GM21528 (cell line): Measurements from ENCODE around the gene SURF2.
A peak's percentile ranks its signal among the peaks of the same experiment; 100 is the strongest.

Source experiments
- ATAC-seq: cut with Tn5 transposase; IDR thresholded peaks from one replicate; pipeline ENCODE4 v1.9.1; 2021; ENCODE audit warnings: mild to moderate bottlenecking, moderate library complexity; ENCODE audit not compliant: unreplicated experiment, low FRiP score

SURF2 gene

DNA sequence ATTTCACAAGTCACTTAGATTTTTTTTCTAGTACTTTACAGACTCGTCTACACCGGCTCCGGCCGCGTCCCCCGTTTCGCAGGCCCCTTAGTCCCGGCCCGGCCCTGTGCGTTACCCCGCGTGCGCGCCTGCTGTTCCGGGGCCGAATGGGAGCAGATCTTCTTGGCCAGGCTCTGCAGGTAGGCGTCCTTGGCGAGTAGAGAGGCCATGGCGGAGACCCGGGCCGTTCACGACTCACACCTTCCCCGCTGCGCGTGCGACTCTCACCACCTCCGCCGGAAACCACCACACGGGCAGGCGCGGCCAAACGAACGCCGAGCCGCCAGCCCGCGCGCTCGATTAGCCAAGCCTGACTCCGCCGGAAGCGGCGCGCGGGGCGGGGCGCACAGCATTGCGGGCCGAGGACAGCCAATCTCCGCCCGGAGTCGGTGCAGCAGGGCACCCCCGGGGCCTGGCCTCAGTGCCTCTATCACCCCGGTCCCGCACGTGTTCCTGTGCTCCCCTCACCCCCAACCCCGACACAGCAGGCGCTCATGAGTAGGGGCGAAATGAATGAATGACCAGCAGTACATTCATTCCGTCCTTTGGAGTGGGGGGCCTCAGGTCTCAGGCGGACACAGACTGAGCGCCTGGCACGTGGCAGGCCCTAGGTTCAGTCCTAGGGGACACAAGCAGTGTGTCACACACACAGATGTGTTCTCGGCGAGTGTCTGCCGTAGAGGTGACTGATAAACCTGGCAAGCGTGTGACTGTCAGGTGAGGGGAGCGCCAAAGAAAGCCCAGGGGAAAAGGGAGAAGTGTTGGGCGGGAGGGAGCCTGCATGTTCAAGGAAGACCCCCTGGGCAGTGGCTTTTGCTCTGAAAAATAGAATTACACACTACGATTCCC, 20.2 kb upstream of the SURF2 start, which contains the start of gene SURF6:
SURF6 (minus strand) TSS at position 265 of the 888 bp plus-strand sequence; CDS start at position 209, 56 bp downstream.
- peak; percentile 75 for ATAC-seq

DNA sequence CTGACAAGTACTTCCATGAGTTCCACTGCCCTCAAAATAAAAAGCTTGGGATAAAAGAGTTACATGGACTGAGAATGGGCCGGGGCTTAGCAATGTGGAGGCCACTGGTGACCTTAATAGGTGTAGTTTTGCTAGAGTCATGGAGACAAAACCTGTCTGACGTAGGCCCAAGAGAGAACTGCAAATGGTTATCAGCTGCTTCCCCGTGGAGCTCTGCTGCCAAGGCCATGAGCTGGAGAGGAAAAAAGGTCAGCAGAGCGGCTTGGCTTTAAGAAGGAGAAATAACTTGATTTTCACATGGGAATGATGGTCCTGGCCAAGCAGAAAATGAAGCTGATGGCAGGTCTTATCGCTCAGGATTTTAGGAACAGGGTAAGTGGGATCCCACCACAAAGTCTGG, 16.7 kb upstream of the SURF2 start:
- ATAC-seq, result no peak

- no peak for ATAC-seq
These were observed 16.1 kb upstream of the SURF2 start for GRCh38 chr9:133340256-133340655.

DNA sequence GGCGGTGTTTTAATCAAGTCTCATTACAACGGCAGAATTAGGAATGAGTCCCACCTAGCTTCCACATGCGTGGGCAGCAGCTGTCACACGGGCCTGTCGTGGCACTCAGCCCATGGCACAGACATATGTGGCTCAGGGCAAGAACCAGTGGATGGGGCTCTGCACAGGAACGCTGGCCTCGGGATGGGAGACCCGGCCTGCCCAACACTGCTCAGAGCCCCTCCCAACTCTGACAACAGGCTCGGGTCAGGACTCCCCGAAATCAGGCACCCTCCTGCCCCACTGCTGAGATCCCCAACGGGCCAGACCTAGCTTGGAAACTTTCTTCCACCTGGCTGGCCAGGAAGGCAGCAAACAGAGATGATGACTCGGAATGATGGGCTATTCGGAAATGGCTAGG, 15.4 kb upstream of the SURF2 start:
- no peak for ATAC-seq

- ATAC-seq, result no peak
These were observed 14.8 kb upstream of the SURF2 start for GRCh38 chr9:133341369-133342068.

DNA sequence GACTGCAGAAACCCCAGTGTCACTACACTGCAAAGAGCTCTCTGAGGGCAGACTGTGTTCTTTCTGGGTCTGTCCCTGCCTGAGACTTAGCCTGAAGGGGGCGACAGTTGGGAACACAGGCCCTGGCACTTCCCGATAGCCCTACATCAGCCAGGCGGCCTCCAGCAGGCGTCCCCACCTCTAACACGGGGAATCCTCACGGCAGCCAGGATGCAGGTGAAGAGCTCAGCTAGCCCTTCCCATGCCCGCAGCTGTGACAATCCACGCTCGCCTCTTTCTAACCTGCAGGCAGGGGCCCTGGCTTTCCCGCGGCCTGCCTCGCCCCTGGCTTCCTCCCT, 14.3 kb upstream of the SURF2 start:
- no peak for ATAC-seq

DNA sequence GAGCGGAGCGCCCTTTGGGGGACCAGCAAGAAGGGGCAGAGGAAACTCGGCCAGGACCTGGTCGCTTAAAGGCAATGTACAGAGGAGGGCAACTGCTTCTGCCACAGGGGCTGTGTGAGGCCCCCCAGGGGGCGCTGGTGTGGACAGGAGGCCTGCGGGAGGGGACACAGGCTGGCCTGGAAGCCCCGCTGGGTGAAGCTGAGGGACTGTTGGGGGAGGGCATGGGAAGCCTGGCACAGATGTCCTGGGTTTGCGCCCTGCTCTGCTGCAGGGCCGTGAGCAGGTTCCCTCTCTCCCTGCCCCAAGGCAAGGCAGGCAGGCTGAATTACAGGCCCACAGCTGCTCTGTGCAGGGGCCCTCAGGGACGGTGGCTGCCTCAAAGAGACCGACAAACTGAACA, 13.8 kb upstream of the SURF2 start:
- no peak for ATAC-seq

- no peak for ATAC-seq
These were observed 12.3 kb upstream of the SURF2 start for GRCh38 chr9:133344071-133344470.

DNA sequence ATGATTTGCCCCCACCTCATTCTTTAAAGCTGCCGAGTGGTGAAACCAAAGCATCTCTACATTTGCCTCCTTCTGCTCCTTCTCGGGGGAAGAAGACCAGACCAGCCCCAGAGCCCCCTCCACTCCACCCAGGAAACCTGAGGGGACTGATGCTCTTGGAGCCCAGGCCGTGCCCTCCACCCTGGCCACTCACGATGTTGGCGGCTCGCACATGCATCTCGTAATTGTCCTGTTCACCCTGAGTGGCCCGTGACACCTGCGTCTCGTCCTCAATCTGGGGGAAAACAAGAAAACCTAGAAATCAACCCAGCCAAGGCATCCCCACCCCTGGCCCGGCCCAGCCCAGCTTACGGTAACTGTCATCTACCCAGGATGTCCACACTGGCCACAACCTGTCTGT, 11.4 kb upstream of the SURF2 start:
- no peak for ATAC-seq

- ATAC-seq, result no peak
These were observed 10.8 kb upstream of the SURF2 start for GRCh38 chr9:133345596-133345995.

- no peak for ATAC-seq
These were observed 10.1 kb upstream of the SURF2 start for GRCh38 chr9:133346021-133346785.

GRCh38 chr9:133347515-133347984, 8.8 kb upstream of the SURF2 start:
- ATAC-seq, result peak; percentile 31

- peak; percentile 72 for ATAC-seq
These were observed 8.2 kb upstream of the SURF2 start, which contains the start of the genes MED22 and RPL7A for GRCh38 chr9:133347985-133348717. Gene MED22 (minus strand): TSS chr9:133348131. CDS start chr9:133346662, 1,469 bp downstream. Gene RPL7A (plus strand): TSS chr9:133348218. CDS start chr9:133348244, 26 bp downstream.

GRCh38 chr9:133348718-133349573, 7.4 kb upstream of the SURF2 start:
- no peak for ATAC-seq

DNA sequence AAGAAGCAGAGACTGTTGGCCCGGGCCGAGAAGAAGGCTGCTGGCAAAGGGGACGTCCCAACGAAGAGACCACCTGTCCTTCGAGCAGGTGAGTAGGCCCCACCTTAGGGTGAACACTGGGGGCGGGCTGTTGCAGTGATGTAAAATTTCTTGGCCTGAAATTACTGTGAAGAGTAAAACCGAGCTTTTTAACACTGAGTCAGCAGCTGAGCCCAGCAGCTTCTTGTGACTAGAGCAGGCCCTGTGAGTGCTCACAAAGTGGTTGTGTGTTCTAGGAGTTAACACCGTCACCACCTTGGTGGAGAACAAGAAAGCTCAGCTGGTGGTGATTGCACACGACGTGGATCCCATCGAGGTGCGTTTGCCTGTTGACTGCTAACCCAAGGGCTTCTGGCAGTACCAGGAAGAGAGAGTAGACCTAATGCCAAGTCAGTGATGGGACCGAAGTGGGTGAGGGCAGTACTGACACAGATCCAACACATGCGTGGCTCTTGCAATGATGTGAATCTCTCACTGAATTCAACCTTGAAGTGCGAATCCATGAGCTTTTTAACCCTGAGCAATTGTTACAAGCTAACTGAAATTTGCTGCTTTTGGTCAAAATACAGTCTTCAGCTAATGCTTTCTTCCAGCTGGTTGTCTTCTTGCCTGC, 6.3 kb upstream of the SURF2 start:
- ATAC-seq, result no peak

DNA sequence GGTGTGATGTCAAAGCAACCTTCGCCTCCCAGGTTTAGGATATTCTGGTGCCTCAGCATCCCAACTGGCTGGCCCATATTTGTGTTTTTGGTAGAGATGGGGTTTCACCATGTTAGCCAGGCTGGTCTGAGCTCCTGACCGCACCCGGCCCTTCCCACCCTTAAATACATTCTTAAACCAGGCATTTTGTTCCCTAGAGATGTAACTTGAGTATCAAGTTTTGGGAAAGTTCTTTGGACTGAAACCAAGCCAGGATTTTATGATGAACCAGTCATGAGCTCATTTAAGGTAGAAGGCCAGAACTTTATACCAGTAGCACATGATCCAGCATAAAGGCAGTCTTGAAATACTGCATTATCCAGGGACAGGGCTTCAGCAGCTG, 4.8 kb upstream of the SURF2 start:
- no peak for ATAC-seq

DNA sequence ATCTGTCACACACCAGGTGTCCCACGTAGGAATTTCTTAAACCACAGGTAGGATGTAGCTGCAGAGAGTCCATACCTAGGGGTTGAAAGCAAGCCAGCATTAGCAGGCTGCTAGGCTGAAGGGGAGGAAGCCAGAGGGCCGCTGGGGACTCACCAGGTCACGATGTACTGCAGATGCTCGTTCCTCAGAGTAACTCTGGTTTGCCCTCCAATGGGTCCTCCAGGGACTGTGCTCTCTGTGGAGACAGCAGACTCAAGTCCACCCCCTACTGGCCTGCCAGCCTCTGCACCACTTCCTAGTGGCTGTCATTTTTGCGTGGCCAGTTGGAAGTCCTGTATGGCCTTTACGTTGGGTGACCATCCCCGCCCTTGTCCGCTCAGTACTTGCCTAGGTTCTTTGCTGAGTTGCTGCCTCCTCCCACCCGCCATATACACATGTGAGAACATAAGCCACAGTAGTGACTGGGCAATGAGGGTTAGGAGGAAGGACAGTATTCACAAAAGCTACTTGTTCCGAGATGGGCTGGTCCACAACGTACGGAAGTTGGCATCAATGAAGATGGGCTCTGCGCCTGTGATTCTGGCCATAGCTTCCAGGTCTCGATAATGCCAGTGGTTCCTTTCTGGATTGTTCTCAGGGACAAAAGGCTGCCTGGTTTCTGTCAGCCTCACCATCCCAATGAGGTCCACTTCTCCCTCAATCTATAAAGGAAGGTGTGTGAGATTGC, 4.3 kb upstream of the SURF2 start:
- no peak for ATAC-seq
